Measurements from ENCODE around the gene HIF3A. TPM values are rescaled to one million over a fixed set of nuclear protein-coding genes. Genes with fewer than 3 reads are reported as not detected.

Gene HIF3A
- total and polyA plus RNA-seq, 2 of the 4 experiments (the other 2 are of a cell fraction), result 0.02 TPM; not detected in 1

DNA sequence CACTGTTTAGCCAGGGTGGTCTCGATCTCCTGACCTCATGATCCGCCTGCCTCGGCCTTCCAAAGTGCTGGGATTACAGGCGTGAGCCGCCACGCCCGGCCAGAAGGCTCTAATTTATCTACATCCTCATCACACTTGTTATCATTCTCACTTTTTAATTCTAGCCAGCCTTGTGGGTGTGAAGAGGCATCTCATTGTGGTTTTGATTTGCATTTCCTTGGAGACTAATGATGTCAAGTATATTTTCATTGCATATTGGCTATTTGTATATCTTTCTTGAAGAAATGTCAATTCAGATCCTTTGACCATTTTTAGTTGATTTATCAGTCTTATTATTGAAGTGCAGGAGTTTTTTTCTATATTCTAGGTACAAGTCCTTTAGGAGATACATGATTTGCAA is 27.7 kb upstream of the HIF3A start:
- in situ Hi-C loops (cut with MboI; ENCODE audit: low sequenced_read_pairs) (loop anchor here (5.0 kb wide), 2 partner anchors 187 to 242 kb away; no protein-coding TSS in a partner anchor), intact Hi-C loops (cut with micrococcal nuclease) (no loop called here), dilution Hi-C loops (cut with HindIII; ENCODE audit: low sequenced_read_pairs, unreplicated experiment) (no loop called here)
- Histone ChIP-seq H2AK5ac (ENCODE audit: low read depth, low read length) (no peak overlapping the region), H3K9me1 (ENCODE audit: insufficient read depth, low read length) (peaks cover 3% of the 10 kb centered on the region; the same call in 1 of the 2 replicates), H2BK15ac (ENCODE audit: low read depth, low read length) (no peak overlapping the region), H3K4me3 (ENCODE audit: insufficient read depth, low read depth, low read length) (no peak overlapping the region), H2BK120ac (ENCODE audit: low read depth, low read length) (no peak overlapping the region), H3K79me1 (ENCODE audit: low read depth in 1 of 2, low read length in 2 of 2) (no peaks in the 10 kb centered on the region), H3K27me3 (ENCODE audit: control insufficient read depth, insufficient read depth, low read length) (peaks cover 23% of the 10 kb centered on the region), H4K20me1 (ENCODE audit: insufficient read depth, low read length) (no peaks in the 10 kb centered on the region; the same call in 1 of the 2 replicates), H3K9ac (ENCODE audit: low read depth, low read length) (no peak overlapping the region), H3K27ac (ENCODE audit: insufficient read depth, low read length) (no peak overlapping the region), H2BK20ac (ENCODE audit: low read depth, low read length) (no peak overlapping the region), H3K14ac (replicated peaks; ENCODE audit: low read depth, low read length) (no peak overlapping the region), H3K4me2 (ENCODE audit: low read depth, low read length) (no peak overlapping the region), H4K91ac (ENCODE audit: insufficient read depth, low read depth, low read length) (no peak overlapping the region), H3K23ac (ENCODE audit: low read depth, low read length) (no peak overlapping the region), H3K36me3 (ENCODE audit: control insufficient read depth, insufficient read depth, low read length) (no peaks in the 10 kb centered on the region), H3K4ac (ENCODE audit: low read depth, low read length) (no peak overlapping the region), H4K8ac (ENCODE audit: low read depth in 2 of 2, low read length in 2 of 2) (no peak overlapping the region), H4K5ac (ENCODE audit: low read depth, low read length) (no peak overlapping the region), H3K9me3 (ENCODE audit: control insufficient read depth, insufficient read depth, low read length) (no peaks in the 10 kb centered on the region), H2AK9ac (replicated peaks; ENCODE audit: low read depth, low read length, poor library complexity) (no peak overlapping the region), H3K4me1 (ENCODE audit: control insufficient read depth, insufficient read depth, low read length) (peaks cover 3% of the 10 kb centered on the region; the same call in 1 of the 2 replicates), H2BK5ac (ENCODE audit: low read depth, low read length, poor library complexity, severe bottlenecking) (no peak overlapping the region), H3K18ac (ENCODE audit: low read depth, low read length) (no peak overlapping the region), H3K56ac (ENCODE audit: extremely low read depth, insufficient read depth, low read length) (no peak overlapping the region), H2AFZ (replicated peaks; ENCODE audit: low read length, poor library complexity) (no peak overlapping the region)
- POLR2A ChIA-PET (ENCODE audit: unreplicated experiment), result no interaction called here
- TF ChIP-seq BHLHE40 (IDR thresholded peaks at IDR 0.05; ENCODE audit: low read depth, low read length), result no peak
- TF ChIP-seq CEBPB (IDR thresholded peaks at IDR 0.05; ENCODE audit: low read depth, low read length), result no peak
- TF ChIP-seq MAFK (IDR thresholded peaks at IDR 0.05; ENCODE audit: low read depth, low read length), result no peak
- TF ChIP-seq RAD21 (IDR thresholded peaks at IDR 0.05; ENCODE audit: low read length), result no peak
- no peak for TF ChIP-seq CHD1 (IDR thresholded peaks at IDR 0.05; ENCODE audit: low read depth, low read length)
- TF ChIP-seq RCOR1 (IDR thresholded peaks at IDR 0.05; ENCODE audit: insufficient replicate concordance, low read length), result no peak
- no peak for TF ChIP-seq POLR2A (IDR thresholded peaks at IDR 0.05; ENCODE audit: low read depth, low read length)
- no peak for TF ChIP-seq SMC3 (IDR thresholded peaks at IDR 0.05; ENCODE audit: low read depth, low read length)
- no peak for TF ChIP-seq RFX5 (IDR thresholded peaks at IDR 0.05; ENCODE audit: low read depth, low read length)
- TF ChIP-seq, protein P1, sequence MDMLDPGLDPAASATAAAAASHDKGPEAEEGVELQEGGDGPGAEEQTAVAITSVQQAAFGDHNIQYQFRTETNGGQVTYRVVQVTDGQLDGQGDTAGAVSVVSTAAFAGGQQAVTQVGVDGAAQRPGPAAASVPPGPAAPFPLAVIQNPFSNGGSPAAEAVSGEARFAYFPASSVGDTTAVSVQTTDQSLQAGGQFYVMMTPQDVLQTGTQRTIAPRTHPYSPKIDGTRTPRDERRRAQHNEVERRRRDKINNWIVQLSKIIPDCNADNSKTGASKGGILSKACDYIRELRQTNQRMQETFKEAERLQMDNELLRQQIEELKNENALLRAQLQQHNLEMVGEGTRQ (IDR thresholded peaks at IDR 0.05; ENCODE audit: low read depth, low read length), result no peak
- TF ChIP-seq, protein P2, sequence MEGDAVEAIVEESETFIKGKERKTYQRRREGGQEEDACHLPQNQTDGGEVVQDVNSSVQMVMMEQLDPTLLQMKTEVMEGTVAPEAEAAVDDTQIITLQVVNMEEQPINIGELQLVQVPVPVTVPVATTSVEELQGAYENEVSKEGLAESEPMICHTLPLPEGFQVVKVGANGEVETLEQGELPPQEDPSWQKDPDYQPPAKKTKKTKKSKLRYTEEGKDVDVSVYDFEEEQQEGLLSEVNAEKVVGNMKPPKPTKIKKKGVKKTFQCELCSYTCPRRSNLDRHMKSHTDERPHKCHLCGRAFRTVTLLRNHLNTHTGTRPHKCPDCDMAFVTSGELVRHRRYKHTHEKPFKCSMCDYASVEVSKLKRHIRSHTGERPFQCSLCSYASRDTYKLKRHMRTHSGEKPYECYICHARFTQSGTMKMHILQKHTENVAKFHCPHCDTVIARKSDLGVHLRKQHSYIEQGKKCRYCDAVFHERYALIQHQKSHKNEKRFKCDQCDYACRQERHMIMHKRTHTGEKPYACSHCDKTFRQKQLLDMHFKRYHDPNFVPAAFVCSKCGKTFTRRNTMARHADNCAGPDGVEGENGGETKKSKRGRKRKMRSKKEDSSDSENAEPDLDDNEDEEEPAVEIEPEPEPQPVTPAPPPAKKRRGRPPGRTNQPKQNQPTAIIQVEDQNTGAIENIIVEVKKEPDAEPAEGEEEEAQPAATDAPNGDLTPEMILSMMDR (conservative IDR thresholded peaks at IDR 0.05; ENCODE audit: low read depth, low read length), result no peak
- no peak for TF ChIP-seq MAZ (IDR thresholded peaks at IDR 0.05; ENCODE audit: borderline replicate concordance, low read depth, low read length)
- TF ChIP-seq NFE2L2 (IDR thresholded peaks at IDR 0.05; ENCODE audit: low read depth, low read length), result no peak
- TF ChIP-seq, protein P3, sequence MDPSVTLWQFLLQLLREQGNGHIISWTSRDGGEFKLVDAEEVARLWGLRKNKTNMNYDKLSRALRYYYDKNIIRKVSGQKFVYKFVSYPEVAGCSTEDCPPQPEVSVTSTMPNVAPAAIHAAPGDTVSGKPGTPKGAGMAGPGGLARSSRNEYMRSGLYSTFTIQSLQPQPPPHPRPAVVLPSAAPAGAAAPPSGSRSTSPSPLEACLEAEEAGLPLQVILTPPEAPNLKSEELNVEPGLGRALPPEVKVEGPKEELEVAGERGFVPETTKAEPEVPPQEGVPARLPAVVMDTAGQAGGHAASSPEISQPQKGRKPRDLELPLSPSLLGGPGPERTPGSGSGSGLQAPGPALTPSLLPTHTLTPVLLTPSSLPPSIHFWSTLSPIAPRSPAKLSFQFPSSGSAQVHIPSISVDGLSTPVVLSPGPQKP (IDR thresholded peaks at IDR 0.05; ENCODE audit: borderline replicate concordance, low read depth, low read length), result no peak
- TF ChIP-seq MXI1 (IDR thresholded peaks at IDR 0.05; ENCODE audit: borderline replicate concordance, low read depth, low read length), result no peak
- no peak for TF ChIP-seq FOS (IDR thresholded peaks at IDR 0.05; ENCODE audit: low read depth, low read length)
- BruUV-seq (replicated peaks), result no TSS peak
- no CpG with 5 or more reads among the region's 7 CpGs for WGBS, 2 experiments (ENCODE audit: extremely low coverage in 2 of 2, insufficient read length in 1 of 2)
- CTCF ChIA-PET, result no interaction called here
- ATAC-seq (ENCODE audit: low read depth) (no peak), DNase-seq (no peak)
